Erythroblast (primary cell): ENCODE measurements around the gene TIPRL.

ENCODE experiments used
- GATA1 ChIP-seq: IDR thresholded peaks from 2 replicates; pipeline ENCODE4 v1.6.1; 2011; ENCODE audit warnings: low read depth, mild to moderate bottlenecking, control low read depth, low read length, moderate library complexity
- POLR2A ChIP-seq: IDR thresholded peaks from 2 replicates; pipeline ENCODE4 v1.6.1; 2011; ENCODE audit warnings: mild to moderate bottlenecking, low read length

DNA sequence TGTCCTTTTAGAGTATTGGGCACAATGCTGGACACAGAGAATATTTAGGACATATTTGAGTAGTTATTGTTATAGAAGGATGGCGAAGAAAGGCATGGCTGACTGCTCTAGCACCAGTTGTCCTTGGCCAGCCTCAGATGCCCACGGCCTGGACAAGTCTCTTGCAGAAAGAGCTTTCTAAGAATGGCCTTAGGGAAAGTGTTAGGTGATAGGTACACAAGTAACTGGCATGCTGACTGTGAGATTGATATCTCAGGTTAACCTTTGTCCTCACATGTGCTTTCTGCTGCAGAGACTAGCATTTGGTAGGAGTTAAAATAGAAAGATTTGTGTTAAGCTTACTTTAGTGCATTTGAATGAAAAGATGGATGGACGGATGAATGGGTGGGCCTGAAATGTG lies 57.2 kb downstream of the TIPRL start:
- TF ChIP-seq POLR2A (no peak), GATA1 (no peak)
